Activated T-cell treated with anti-CD3 and anti-CD28 coated beads for 1 hour (primary cell): ENCODE data around the gene SMCHD1.
"Not testable (repeated sequence)": the region's sequence is repeated elsewhere in the genome, so short reads cannot be mapped to it uniquely, and the experiment has no call there.

Experiments used
- DNase-seq: peaks from one replicate; pipeline ENCODE4 v3.0.0-alpha.2; 2020; ENCODE audit warnings: low read depth

SMCHD1 gene

GRCh38 chr18:2657788-2658458, 2.4 kb downstream of the SMCHD1 start:
- DNase-seq: no peak

DNA sequence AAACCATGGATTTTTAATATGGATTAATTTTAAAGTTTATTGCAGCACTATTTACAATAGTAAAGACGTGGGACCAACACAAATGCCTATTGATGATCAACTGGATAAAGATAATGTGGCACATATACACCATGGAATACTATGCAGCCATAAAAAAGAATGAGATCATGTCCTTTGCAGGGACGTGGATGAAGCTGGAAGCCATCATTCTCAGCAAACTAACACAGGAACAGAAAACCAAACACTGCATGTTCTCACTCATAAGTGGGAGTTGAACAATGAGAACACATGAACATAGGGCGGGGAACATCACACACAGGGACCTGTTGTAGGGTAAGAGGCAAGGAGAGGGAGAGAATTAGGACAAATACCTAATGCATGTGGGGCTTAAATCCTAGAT, 5.3 kb downstream of the SMCHD1 start:
- not testable (repeated sequence) for DNase-seq

DNA sequence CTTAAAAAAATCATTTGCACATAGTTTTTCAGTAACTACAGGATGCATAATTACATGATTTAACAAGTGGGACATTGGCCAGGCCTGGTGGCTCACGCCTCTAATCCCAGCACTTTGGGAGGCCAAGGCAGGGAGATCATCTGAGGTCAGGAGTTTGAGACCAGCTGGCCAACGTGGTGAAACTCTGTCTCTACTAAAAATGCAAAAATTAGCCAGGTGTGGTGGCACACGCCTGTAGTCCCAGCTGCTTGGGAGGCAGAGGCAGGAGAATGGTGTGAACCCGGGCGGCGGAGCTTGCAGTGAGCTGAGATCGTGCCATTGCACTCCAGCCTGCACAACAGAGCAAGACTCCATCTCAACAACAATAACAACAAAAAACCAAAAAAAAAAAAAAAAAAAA, 6.8 kb downstream of the SMCHD1 start:
- not testable (repeated sequence) for DNase-seq

DNA sequence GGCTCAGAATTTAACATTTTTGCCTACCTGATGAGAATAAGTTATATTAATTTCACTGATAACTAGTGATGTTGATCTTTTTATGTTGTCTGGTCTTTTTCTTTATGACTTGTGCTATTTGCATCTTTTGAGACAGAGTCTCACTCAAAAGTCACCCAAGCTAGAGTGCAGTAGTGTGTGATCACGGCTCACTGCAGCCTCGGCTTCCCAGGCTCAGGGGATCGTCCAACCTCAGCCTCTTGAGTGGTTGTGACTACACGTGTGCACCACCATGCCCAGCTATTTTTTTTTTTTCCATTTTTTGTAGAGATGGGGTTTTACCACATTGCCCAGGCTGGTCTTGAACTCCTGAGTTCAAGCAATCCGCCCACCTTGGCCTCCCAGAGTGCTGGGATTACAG, 7.5 kb downstream of the SMCHD1 start:
- DNase-seq: no peak

- DNase-seq: no peak
Observed at GRCh38 chr18:2672410-2672809, 16.9 kb downstream of the SMCHD1 start.

GRCh38 chr18:2672872-2673271, 17.3 kb downstream of the SMCHD1 start:
- DNase-seq: no peak

GRCh38 chr18:2678933-2679332, 23.4 kb downstream of the SMCHD1 start:
- not testable (repeated sequence) for DNase-seq

GRCh38 chr18:2680216-2680792, 24.8 kb downstream of the SMCHD1 start:
- no peak for DNase-seq

DNA sequence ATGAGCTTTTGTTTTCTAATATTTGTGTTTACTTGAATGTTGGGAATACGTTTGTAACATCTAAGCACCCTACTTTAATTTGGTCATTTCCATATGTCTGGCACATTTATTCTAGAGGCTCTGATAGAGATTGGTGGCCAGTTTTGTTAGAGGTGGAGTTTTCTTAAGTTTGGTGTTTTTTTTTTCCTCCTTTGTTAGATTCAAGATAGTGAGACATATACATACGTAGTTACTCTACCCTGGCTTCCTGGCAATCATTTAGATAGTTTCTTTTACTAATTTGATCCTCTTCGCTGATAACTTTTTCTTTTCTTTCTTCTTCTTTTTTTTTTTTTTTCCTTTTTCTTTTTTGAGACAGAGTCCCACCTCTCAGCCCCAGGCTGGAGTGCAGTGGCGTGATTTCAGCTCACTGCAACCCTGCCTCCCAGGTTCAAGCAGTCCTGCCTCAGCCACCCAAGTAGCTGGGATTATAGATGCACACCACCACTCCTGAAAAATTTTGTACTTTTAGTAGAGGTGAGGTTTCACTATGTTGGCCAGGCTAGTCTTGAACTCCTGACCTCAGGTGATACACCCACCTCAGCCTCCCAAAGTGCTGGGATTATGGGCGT, 26.6 kb downstream of the SMCHD1 start:
- DNase-seq: no peak

DNA sequence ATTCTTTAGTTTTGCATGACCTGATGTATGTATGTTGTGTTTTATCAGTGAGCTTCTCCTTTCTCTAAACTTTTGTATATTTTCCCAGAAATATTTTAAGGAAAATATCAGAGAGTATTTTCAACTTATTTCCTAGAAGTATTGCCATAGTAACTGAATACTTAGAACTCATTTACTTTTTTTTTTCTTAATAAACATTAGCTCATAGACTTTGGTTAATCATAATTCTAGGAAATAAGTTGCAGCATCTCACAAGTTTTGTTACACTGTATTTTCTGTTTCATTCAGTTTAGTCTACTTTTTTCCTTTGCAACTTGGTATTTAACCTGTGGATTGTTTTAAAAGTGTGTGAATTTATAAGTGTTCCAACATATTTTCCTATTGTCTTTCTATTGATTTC, 27.5 kb downstream of the SMCHD1 start:
- DNase-seq: no peak

GRCh38 chr18:2686349-2686968, 30.9 kb downstream of the SMCHD1 start:
- DNase-seq: no peak

DNA sequence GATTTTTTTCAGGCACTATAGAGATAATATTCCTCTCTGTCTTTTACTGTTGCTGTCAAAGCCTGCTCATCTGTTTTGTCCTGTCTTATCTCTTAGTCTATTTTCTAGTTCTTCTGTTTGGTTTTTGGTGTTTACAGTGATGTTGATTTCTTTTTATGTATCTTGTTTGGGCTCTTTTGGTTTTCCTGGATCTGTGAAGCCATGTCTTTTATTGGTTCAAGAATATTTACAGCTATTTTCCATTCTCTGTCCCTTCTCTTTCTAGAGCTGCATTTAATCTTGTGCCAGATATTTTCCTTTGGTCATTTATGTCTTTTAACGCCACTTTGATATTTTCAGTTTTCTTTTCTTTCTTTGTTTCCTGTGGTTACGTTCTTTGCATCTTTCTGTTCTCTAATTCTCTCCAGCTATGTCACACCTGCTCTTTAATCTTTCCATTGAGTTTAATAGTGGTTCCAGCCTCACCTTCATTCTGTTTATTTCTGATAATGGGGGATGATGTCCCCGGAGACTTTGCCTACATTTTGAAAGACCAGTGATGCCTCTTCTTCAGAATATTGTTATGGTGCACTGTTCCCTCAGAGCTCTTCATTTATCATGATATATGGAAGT, 32.0 kb downstream of the SMCHD1 start:
- no peak for DNase-seq

GRCh38 chr18:2692508-2692907, 37.0 kb downstream of the SMCHD1 start:
- no peak for DNase-seq

DNA sequence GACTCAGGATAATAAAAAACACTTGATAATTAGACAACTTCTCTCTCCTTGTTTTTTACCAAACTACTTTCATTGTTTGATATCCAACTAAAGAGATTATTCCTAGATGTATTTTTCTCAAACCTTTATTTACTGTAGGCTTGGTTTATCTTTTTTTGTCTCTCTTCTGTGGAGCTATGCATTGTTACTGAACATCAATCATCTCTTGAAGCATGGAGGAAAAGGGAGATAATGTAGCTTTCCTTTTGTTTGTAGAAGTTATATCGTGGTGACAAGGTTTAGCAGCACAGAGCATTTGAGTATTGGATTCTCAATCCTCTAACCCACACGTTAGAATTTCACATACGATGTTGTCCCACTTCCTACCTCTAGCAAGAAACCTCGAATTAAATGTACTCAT, 41.7 kb downstream of the SMCHD1 start:
- DNase-seq: no peak

GRCh38 chr18:2699001-2699400, 43.5 kb downstream of the SMCHD1 start:
- no peak for DNase-seq

- no peak for DNase-seq
Observed at GRCh38 chr18:2704541-2704940, 49.0 kb downstream of the SMCHD1 start.

DNA sequence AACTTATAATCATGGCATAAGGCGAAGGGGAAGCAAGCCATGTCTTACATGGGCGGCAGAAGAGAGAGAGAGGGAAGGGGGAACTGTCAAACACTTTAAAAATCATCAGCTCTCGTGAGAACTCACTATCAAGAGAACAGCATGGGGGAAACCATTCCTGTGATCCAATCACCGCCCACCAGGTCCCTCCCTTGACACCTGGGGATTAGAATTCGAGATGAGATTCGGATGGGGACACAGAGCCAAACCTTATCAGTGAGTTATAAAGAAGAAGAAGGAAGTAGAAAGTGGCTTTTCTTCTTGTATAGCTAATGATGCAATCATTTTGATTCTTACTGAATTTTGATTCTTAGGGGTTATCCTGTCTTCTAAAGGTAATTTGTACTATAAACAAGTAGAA, 51.4 kb downstream of the SMCHD1 start:
- no peak for DNase-seq

- no peak for DNase-seq
Observed at GRCh38 chr18:2707551-2708168, 52.1 kb downstream of the SMCHD1 start.

DNA sequence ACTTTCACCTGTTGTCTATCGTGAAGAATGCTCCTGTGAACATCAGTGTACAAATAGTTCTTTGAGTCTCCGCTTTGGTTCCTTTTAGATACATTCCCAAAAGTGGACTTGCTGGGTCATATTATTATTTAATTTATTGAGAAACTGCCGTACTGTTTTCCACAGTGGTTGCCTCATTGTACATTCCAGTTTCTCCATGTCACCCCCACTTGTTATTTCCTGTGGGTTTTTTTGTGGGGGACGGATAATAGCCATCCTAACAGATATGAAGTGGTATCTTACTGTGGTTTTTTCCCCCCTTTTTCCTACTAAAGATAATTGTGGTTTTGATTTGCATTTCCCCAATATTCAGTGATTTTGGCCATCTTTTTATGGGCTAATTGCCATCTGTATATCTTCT, 53.8 kb downstream of the SMCHD1 start:
- DNase-seq: no peak

- DNase-seq: no peak
Observed at GRCh38 chr18:2714140-2714539, 58.6 kb downstream of the SMCHD1 start.

- DNase-seq: no peak
Observed at GRCh38 chr18:2715990-2716389, 60.5 kb downstream of the SMCHD1 start.
